ENCODE data around the gene LSMEM2.

Gene LSMEM2

DNA sequence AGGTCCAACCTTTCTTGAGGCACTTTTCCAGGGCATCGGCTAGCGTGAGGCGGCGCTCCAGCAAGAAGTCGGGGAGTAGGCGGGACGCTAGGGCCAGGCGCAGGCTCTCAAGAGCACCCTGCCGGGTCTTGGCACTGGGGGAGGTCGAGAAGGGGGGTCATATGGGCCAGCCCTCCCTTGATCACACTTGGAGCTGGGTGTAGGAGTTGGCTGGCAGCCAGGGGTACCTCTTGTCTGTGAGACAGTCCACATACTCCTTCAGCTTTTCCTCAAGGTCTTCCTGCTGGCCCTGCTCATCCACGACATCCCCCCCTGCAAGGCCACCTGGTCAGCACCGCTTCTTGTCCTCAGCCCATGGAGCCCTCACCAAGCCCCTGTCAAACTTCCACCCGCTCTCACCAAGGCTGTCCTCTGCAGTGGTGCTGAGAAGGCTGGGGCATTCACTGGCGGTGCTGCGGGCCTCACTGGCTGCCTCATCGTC, 11.3 kb downstream of the LSMEM2 start:
- TF ChIP-seq POLR2A (IDR thresholded peaks at IDR 0.05; ENCODE audit: low read depth, low read length), result no peak
- FAIRE-seq, result no peak
- DNase-seq (ENCODE audit: insufficient read length, low spot score), result no peak

DNA sequence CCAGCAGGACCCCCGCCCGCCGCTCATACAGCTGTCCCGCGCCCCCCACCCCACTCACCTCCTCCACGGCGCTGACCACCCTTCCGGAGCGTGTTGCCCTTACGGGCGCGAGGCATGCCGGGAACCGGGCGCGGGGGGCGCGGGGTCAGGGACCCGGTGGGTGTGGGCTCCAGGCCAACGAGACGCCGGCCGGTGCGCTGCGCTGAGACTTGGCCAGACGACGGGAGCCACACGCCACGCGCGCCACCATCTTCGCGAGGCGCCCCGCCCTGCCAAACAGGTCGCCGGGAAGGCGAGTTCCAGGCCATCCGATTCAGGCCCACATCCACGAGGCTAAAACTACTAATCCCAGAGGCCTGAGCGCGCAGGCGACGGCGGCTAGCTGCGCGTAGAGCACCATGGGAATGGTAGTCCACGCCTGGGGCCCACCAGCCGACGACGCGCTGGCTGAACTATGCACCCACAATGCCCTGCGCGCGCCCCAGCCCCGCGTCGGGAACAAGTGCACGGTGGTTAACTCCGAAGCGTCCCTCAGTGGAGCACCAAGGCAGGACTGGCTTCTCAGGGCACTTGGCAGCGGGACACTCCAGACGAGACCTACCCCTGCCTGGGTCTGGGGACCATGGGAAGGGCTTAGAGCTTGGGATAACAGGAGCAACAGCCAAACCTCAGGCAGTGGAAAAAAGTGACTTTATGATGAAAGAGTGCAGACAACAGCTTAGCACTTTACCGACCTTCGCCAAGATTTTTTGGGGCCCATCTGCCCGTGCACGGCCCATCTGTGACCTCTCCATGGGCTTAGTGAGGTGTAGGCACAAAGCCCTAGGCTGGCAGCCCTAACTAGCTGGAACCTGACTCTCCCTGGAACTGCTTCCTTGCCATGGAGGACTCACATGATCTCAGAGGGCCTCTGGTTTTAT, 13.5 kb downstream of the LSMEM2 start, which contains the start of gene IFRD2:
Gene IFRD2 (minus strand): TSS at position 271 of the 920 bp plus-strand sequence. CDS start 155 bp downstream, at position 116.
- peak; percentile 95 for DNase-seq (ENCODE audit: insufficient read length, low spot score)
- TF ChIP-seq POLR2A (IDR thresholded peaks at IDR 0.05; ENCODE audit: low read depth, low read length), result peak; percentile 64
- FAIRE-seq, result peak; percentile 78

DNA sequence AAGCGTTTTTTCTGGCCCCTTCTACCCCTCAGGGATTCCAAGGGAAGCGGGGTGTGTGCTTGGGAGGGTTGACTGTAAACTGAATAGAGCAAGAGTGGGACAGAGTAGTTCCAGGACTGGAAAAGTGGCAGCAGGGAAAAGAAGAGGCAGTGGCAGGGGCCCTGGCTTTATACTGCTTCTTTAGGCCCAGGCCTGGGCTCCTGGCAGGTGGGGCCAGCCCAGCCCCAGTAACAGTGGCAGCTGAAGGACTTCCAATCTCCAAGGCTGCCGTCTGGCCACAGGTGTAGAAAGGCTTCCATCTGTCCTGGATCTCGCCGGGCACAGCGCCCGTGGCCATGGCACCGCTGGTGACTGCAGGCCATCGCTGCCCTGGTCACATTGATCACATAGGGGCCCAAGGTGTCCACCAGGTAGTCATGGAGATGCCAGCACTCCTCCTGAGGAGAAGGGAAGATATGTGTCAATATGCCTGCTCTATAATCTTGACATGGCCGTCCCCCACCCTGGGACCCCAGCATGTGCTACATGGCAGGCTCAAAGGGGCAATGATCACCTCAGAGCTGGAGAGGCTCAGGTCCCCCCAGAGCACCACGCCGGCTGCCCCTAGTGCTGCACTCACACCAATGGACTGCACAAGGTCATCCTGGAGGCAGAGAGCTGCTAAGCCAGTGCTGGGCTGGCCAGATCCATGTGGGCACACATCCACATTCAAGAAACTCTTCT, 14.4 kb downstream of the LSMEM2 start:
- TF ChIP-seq POLR2A (IDR thresholded peaks at IDR 0.05; ENCODE audit: low read depth, low read length), result no peak
- no peak for DNase-seq (ENCODE audit: insufficient read length, low spot score)
- no peak for FAIRE-seq

DNA sequence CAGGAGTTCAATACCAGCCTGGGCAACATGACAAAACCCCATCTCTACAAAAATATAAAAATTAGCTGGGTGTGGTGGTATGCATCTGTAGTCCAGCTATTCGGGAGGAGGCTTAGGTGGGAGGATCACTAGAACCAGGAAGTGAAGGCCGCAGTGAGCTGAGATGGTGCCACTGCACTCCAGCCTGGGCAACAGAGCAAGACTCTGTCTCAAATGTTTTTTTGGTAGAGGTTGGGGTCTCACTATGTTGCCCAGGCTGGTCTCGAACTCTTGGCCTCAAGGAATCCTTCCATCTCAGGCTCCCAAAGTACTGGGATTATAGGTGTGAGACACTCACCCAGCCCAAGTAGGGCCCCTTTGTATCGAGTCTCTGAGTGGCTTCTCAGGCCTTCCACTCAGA, 15.2 kb downstream of the LSMEM2 start:
- no peak for TF ChIP-seq POLR2A (IDR thresholded peaks at IDR 0.05; ENCODE audit: low read depth, low read length)
- FAIRE-seq (no peak), DNase-seq (ENCODE audit: insufficient read length, low spot score) (no peak)

DNA sequence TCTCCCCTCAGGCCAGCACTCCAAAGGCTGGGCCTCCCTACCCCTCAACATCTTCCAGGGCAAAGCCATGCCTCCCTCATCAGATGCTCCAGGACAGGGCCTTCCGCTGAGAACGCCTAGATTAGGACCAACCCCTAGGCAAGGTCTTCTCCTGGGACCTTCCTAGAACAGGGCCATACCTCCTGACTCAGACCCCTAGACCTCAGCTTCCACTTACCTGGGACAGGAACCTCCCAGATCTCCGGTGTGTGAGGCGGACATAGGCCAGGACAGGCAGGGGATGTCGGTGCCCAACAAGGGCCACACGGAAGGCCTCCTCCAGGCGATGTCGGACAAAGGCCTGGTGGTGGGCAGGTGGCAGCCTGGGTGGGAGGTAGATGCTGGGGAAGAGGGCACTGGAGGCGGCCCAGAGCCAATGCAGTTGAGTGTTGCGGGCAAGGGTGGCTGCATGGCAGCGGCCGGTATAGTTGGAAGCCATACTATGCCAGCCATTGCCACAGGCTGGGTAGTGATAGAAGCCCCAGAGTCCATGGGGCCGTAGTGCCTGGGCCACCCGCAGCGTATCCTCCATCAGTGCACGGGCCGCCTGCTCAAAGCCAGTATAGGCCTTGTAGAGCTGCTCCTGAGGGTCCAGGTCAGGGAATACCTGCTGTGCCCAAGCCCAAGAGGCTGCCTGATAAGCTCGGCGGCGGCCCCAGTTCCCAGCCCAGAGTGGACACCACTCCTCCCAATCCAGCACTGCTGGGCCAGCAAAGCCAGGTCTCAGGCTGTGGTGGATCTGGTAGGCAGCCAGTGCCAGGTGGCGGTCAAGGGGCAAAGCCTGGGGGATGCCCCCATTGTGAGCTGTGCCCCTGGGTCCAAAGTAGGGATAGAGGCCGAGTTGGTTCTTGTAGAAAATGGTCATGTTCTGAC, 15.9 kb downstream of the LSMEM2 start:
- TF ChIP-seq POLR2A (IDR thresholded peaks at IDR 0.05; ENCODE audit: low read depth, low read length), result no peak
- FAIRE-seq, result no peak
- DNase-seq (ENCODE audit: insufficient read length, low spot score), result no peak

DNA sequence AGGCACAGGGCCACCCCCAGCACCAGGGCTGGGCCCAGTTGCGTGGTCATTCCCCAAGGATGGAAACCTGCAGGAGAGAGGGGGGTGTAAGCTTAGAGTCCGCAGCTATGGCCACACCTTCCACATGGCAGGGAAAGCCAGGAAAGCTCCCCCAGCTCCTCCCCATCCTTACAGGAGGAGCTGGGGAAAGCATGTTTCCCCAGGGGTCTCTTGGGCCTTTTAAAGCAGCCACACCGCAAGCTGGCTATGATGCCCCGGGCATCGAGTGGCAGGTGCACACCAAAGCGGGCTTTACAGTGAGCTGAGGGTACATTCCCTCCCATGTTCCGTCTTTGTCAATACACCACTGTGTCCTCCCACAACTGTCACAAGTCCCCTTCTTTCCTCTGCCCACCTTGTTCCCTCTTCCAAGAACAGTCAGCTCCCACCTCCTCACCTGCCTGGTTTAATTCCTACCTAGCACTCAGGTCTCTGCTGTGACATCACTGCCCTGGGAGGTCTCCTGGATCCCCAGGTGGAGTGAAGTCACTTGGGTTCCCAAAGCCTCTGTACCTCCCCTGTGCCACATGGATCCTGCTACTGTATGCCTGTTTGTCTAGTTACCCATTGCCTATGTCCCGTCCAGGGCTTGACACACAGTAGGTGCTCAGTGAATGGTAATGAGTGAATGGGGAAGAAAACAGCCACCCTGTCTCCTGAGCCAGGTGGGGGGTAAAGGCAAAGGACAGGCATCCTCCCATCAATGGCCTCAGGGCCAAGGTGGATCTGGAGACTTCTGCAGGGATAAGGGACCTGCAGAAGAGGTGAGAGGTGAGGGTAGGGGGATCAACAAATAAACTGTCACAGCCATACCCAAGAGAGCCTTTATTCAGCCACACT, 16.9 kb downstream of the LSMEM2 start:
- TF ChIP-seq POLR2A (IDR thresholded peaks at IDR 0.05; ENCODE audit: low read depth, low read length), result no peak
- FAIRE-seq, result no peak
- DNase-seq (ENCODE audit: insufficient read length, low spot score), result no peak

DNA sequence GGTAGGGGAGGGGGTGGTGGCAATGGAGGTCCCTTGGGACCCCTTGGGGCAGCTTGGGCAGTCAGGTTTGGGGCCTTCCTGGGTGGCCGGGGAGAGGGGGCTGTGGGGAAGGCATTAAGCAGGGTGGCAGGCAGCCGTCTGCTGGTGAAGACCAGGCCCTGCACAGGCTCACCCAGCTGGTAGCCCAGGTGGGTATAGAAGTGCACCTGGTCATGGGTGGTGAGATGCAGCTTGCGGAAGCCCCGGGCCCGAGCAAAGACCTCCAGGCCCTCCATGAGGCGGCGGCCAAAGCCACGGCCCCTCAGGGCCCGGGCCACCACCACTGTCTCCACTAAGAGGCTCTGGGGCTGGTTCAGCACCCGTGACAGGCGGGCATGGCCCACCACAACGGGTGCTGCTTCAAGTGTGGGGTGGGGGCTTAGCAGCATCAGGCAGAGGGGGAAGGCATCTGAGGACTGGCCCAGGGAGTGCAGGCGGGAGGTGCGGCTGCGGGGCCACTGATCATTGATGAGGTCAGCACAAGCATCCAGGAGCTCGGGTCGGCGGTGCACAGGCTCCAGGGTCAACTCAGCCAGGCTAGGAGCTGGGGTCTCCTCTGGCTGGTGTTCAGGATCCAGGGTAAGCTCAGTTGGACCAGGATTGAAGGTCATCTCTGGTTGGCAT, 18.0 kb downstream of the LSMEM2 start:
- FAIRE-seq (no peak), DNase-seq (ENCODE audit: insufficient read length, low spot score) (no peak)
- no peak for TF ChIP-seq POLR2A (IDR thresholded peaks at IDR 0.05; ENCODE audit: low read depth, low read length)

DNA sequence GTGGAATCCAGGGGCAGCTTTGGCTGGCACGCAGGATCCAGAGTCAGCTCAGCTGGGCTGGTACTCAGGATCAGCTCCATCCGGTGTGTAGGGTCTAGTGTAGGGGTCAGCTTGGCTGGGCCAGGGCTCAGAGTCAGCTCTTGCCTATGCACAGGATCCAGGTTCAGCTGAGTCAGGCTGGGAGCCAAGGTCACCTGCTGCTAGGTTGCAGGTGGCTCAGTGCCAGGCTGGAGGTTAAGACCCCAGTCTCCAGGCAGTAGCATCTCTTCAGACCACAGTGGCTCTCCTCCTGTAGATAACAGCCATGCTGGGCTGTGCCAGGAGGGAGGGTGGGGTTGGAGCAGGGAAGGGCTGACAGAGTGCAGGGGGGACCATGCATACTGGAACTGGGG, 18.5 kb downstream of the LSMEM2 start:
- no peak for FAIRE-seq
- no peak for TF ChIP-seq POLR2A (IDR thresholded peaks at IDR 0.05; ENCODE audit: low read depth, low read length)
- no peak for DNase-seq (ENCODE audit: insufficient read length, low spot score)

DNA sequence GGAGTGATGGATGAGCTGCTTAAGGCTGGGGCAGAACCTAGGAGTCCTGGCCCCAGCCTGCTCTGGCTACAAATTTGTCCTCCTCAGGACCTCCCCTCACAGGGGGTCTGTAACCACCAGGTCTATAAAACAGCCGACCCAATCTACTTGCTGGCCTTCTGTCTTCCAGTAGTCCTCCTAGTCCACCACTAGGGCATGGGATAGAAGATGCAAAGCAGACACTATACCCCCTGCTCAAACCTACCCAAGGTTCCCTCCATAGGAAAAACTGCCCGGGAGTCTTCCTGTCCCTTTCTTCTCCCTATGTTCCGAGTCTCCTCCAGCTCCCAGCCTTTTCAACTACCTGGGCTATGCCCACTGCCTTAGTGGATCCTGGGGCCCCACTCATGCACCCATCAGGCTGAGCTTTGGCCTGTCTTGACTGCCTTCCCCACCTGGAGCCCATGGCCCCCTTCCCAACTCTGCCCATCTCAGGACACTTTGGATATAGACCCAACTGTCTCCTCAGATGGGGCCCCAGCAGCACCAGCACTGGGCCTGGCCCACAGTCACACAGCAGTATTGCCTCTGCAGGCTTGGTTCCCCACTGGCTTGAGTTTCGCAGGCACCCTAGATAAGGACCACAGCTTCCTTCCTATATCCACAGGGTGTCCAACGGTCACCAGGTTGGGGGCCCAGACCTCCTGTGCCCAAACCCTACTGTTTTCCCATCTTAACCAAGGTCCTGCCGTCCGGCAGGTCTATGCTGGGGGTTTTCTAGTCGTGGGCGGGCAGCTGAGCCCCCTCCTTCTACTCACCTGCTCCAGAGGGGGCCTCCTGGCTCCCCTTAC, 19.2 kb downstream of the LSMEM2 start:
- FAIRE-seq (no peak), DNase-seq (ENCODE audit: insufficient read length, low spot score) (no peak)
- no peak for TF ChIP-seq POLR2A (IDR thresholded peaks at IDR 0.05; ENCODE audit: low read depth, low read length)

DNA sequence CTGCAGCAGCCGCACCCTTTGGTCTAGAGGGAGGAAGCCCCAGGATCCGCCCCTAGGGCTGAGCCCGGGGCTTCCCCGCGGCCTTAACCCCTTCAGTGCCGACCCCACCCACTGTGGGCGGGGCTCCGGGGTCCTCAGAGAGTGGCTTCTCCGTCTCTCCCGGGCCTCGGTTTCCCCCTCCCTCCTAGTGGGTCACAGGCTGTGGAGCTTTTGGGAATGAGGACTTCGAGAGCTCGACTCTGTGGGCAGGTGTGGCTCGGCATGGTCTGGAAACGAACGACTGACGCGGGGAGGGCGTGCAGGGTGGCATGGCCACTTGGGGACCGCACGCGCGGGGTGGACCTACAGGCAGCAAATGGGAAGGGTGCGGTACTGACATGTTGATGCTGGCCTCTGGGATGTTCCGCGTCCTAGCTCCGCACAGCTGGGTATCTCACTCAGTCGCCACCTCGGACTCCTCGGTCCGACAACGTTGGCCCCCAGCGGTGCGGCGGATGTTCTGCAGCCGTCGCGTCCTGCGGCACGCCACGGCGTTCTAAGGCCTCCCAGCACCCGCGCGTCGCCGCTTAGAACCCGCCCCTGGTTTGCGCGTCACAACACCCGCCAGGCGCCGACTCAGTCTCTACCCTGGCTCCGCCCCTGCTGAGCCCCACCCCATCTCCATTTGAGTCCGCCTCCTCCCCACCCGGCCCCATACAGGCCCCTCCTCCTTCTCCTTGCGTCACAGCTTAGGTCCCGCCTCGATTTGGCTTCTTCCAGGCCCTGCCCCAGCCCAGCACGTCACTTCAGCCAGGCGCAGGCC, 20.1 kb downstream of the LSMEM2 start, which contains the start of the genes HYAL3 and NAA80:
Gene HYAL3 (minus strand): TSS at position 570 of the 802 bp plus-strand sequence. CDS start 3,803 bp downstream, outside the sequence.
Gene NAA80 (minus strand): TSS at position 570 of the 802 bp plus-strand sequence. CDS start 1,942 bp downstream, outside the sequence.
- peak; percentile 95 for TF ChIP-seq POLR2A (IDR thresholded peaks at IDR 0.05; ENCODE audit: low read depth, low read length)
- FAIRE-seq (peak; percentile 67), DNase-seq (ENCODE audit: insufficient read length, low spot score) (peak; percentile 93)

Data from H54 (cell line).